Breast epithelium (tissue), 4 donors: ENCODE data around the gene ZNF148. TPM values are rescaled to one million over a fixed set of nuclear protein-coding genes. Genes with fewer than 3 reads are reported as not detected.

Experiments used
- DNase-seq, 2 donors: peaks; one replicate each; pipeline ENCODE4 v3.0.0-alpha.2; 2019; ENCODE audit warnings: low spot score in 2 of 2
- H3K27ac ChIP-seq, 2 donors: fragments of 200-600 bp; sonication (generic) in 1 of 2; one replicate each; pipeline ENCODE4 v1.5.1; 2016 to 2019; ENCODE audit warnings: mild to moderate bottlenecking in 1 of 2
- H3K27me3 ChIP-seq, 2 donors: fragments of 200-600 bp; sonication (generic) in 1 of 2; one replicate each; pipeline versions ENCODE4 v1.5.1 to v1.6.0; 2017 to 2019; ENCODE audit warnings: control low read depth in 1 of 2, mild to moderate bottlenecking in 1 of 2
- H3K36me3 ChIP-seq: fragments of 200-600 bp; one replicate; pipeline ENCODE4 v1.5.1; 2019
- H3K4me1 ChIP-seq, 2 donors: fragments of 200-600 bp; sonication (generic); one replicate each; pipeline ENCODE4 v1.5.1; 2016 to 2019; ENCODE audit warnings: control low read depth in 1 of 2
- H3K4me3 ChIP-seq, 3 donors: fragments of 200-600 bp; sonication (generic); 1 replicate in 2 of 3; 2 replicates in 1 of 3; pipeline ENCODE4 v1.5.1; 2016 to 2019; ENCODE audit warnings: mild to moderate bottlenecking in 3 of 3, moderate library complexity in 2 of 3
- H3K9me3 ChIP-seq, 2 donors: fragments of 200-600 bp; sonication (generic) in 1 of 2; one replicate each; pipeline ENCODE4 v1.5.1; 2016 to 2019; ENCODE audit warnings: control low read depth in 1 of 2
- CTCF ChIP-seq, 3 donors: fragments of 450-650 bp; IDR thresholded peaks; one replicate each; pipeline ENCODE4 v1.5.1; 2016 to 2017; ENCODE audit warnings: antibody characterized with exemption in 3 of 3, mild to moderate bottlenecking in 3 of 3, moderate library complexity in 3 of 3
- POLR2A ChIP-seq: fragments of 450-650 bp; IDR thresholded peaks from one replicate; pipeline ENCODE4 v1.6.1; 2016; ENCODE audit warnings: antibody characterized with exemption, mild to moderate bottlenecking, moderate library complexity
- POLR2AphosphoS5 ChIP-seq, 3 donors: sonication (generic); formaldehyde crosslinking; IDR thresholded peaks; one replicate each; pipeline ENCODE4 v1.6.1; 2017; ENCODE audit warnings: antibody characterized with exemption in 3 of 3
- intact Hi-C: fragments of 100-400 bp; cut with DNase I; formaldehyde crosslinking; loops from one replicate; pipeline ENCODE4 v1.15.1; 2023; ENCODE audit warnings: low total_unique reads
- total RNA-seq, 3 donors: library from RNA; depleted of rRNA; stranded (reverse); fragments of >200 nt; gene quantifications; one replicate each; pipeline ENCODE4 v1.1.0, GENCODE V29; 2016

ZNF148 gene
- total RNA-seq, 3 donors from 2014 or later = 29.8 to 47.7 (median 31.8) TPM

GRCh38 chr3:125322917-125323316 is 52.2 kb downstream of the ZNF148 start:
- Histone ChIP-seq H3K4me1 (no peaks in the 10 kb centered on the region), H3K36me3 (no peaks in the 10 kb centered on the region), H3K27me3 (no peaks in the 10 kb centered on the region), H3K4me3 (no peak overlapping the region), H3K9me3 (no peaks in the 10 kb centered on the region), H3K27ac (no peak overlapping the region)
- TF ChIP-seq POLR2AphosphoS5 (IDR thresholded peaks at IDR 0.05) (no peak), CTCF (IDR thresholded peaks at IDR 0.05) (no peak), POLR2A (no peak)
- DNase-seq = no peak
- intact Hi-C loops = no loop called here

DNA sequence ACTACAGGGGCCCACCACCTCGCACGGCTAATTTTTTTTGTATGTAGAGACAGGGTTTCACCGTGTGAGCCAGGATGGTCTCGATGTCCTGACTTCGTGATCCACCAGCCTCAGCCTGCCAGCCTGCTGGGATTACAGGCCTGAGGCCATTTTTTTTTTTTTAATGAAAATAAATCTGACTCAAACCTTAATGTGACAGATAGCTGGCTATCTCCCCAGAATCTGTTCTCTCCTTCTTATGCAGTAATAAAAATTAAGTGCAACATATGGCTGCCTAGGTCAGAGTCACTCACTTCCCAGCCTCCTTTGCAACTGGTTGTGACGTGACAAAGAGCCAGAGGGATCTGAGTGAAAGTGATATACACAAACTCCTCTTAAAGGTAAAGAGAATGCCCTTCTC is 53.0 kb downstream of the ZNF148 start:
- H3K36me3 ChIP-seq = no peaks in the 10 kb centered on the region
- H3K27ac ChIP-seq = no peak overlapping the region
- H3K4me3 ChIP-seq = no peak overlapping the region
- no peaks in the 10 kb centered on the region for H3K9me3 ChIP-seq
- TF ChIP-seq CTCF (IDR thresholded peaks at IDR 0.05) = no peak
- no peak for TF ChIP-seq POLR2AphosphoS5 (IDR thresholded peaks at IDR 0.05)
- no peak for TF ChIP-seq POLR2A
- intact Hi-C loops = no loop called here
- DNase-seq = no peak
- no peaks in the 10 kb centered on the region for H3K27me3 ChIP-seq
- H3K4me1 ChIP-seq = no peaks in the 10 kb centered on the region

DNA sequence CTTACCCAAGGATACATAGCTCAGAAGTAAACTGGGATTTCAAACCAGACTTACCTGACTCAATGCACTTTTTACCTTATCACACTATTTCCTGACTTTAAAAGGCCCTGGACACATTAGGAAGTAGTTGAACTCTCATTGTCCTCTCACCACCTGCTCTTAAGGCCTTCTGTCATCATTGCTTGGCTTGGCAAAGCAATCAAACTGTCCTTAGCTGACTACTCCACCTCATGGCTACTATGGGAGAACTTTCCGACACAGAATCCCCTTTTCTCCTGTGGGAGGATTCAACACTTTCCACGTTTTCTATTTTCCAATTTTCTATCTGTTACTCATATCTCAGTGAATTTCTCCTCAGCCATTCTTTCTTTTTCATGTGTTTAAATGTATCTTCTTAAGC is 55.4 kb downstream of the ZNF148 start:
- H3K4me1 ChIP-seq = no peaks in the 10 kb centered on the region
- no peak overlapping the region for H3K27ac ChIP-seq
- no peaks in the 10 kb centered on the region for H3K9me3 ChIP-seq
- intact Hi-C loops = no loop called here
- no peaks in the 10 kb centered on the region for H3K27me3 ChIP-seq
- no peak overlapping the region for H3K4me3 ChIP-seq
- no peak for TF ChIP-seq POLR2AphosphoS5 (IDR thresholded peaks at IDR 0.05)
- no peak for TF ChIP-seq POLR2A
- TF ChIP-seq CTCF (IDR thresholded peaks at IDR 0.05) = no peak
- DNase-seq = no peak
- H3K36me3 ChIP-seq = no peaks in the 10 kb centered on the region

DNA sequence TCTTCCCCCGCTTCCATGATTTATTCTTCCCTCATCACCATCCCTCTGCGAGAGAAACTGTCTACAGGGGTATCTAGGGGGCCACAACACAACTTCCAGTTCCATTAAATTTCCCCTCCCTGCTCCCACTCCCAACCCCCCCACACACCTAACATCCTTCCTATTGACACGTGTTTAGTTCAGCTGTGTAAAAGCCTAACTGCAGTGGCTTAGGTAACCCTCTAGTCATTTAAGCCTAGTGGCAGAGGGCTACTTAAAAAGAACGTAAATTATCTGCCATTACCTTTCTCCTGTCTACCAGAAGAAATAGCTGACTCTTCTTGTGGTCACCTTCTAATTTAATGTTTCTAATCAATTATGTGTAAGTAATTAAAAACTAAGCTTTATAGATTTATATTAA is 56.3 kb downstream of the ZNF148 start:
- no peaks in the 10 kb centered on the region for H3K36me3 ChIP-seq
- no peaks in the 10 kb centered on the region for H3K27me3 ChIP-seq
- DNase-seq = no peak
- H3K4me1 ChIP-seq = no peaks in the 10 kb centered on the region
- TF ChIP-seq POLR2AphosphoS5 (IDR thresholded peaks at IDR 0.05) (no peak), CTCF (IDR thresholded peaks at IDR 0.05) (no peak), POLR2A (no peak)
- H3K4me3 ChIP-seq = no peak overlapping the region
- H3K9me3 ChIP-seq = no peaks in the 10 kb centered on the region
- intact Hi-C loops = no loop called here
- no peak overlapping the region for H3K27ac ChIP-seq

DNA sequence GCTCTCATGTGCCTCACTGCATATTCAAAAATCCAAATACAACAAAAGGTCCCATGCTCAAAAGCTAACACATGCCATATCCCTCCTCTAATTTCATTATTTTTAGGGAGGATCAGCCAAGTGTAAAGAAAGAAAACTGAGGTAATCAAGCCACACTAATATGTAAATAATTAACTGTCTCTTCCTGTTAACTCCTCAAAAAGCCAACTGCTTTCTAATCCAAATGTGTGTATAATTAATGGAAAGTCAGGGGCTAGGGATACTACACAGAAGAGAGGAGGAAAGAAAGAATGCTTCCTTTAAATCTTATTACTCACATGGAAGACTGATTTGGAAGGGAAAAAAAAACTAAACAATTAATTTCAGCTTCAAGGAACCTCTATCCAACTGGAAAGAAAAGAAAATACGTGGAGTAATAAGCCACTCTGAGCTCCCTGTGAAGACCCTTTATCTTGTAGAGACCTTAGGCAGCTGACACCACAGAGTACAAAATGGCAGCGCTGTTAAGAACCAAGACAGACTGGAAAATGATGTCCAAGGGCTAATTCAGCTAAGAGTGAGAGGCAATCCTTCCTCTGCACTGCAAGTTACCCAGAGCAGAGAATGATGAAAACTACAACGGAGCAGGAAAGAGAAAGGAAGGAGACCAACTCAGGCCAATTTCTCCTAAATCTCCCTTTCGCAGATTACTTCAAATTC is 56.8 kb downstream of the ZNF148 start:
- no peaks in the 10 kb centered on the region for H3K4me1 ChIP-seq
- no peak for DNase-seq
- H3K9me3 ChIP-seq = no peaks in the 10 kb centered on the region
- no peak overlapping the region for H3K4me3 ChIP-seq
- no peaks in the 10 kb centered on the region for H3K27me3 ChIP-seq
- TF ChIP-seq CTCF (IDR thresholded peaks at IDR 0.05) = no peak
- TF ChIP-seq POLR2AphosphoS5 (IDR thresholded peaks at IDR 0.05) = no peak
- no peak for TF ChIP-seq POLR2A
- intact Hi-C loops = no loop called here
- H3K27ac ChIP-seq = peak overlapping the region in 1 of 2 donors; percentile 3
- no peaks in the 10 kb centered on the region for H3K36me3 ChIP-seq
